H9 (cell line): ENCODE results near the gene MGME1. TPM values are rescaled to one million over a fixed set of nuclear protein-coding genes. Genes with fewer than 3 reads are reported as not detected.

Experiments used
- DNase-seq: peaks from one replicate; pipeline ENCODE4 v3.0.0-alpha.2; 2017
- H2AFZ ChIP-seq: one replicate; pipeline ENCODE4 v1.6.1; 2013; ENCODE audit warnings: mild to moderate bottlenecking, low read length, control low read depth, moderate library complexity
- H2AK5ac ChIP-seq: 2 replicates; pipeline ENCODE4 v1.6.1; 2013; ENCODE audit warnings: low read length, control low read depth, mixed read lengths; ENCODE audit not compliant: insufficient read length
- H2BK120ac ChIP-seq: one replicate; pipeline ENCODE4 v1.6.1; 2013; ENCODE audit warnings: low read depth, mild to moderate bottlenecking, low read length, control low read depth, inconsistent platforms; ENCODE audit not compliant: poor library complexity, severe bottlenecking
- H2BK12ac ChIP-seq: 2 replicates; pipeline ENCODE4 v1.6.1; 2013; ENCODE audit warnings: low read length, control low read depth, mixed read lengths, low read depth; ENCODE audit not compliant: insufficient read length
- H2BK15ac ChIP-seq: 2 replicates; pipeline ENCODE4 v1.6.1; 2013; ENCODE audit warnings: low read depth, low read length, control low read depth
- H2BK20ac ChIP-seq: one replicate; pipeline ENCODE4 v1.6.1; 2013; ENCODE audit warnings: low read depth, mild to moderate bottlenecking, low read length, control low read depth, inconsistent platforms; ENCODE audit not compliant: poor library complexity, severe bottlenecking
- H2BK5ac ChIP-seq: 2 replicates; pipeline ENCODE4 v1.6.1; 2013; ENCODE audit warnings: low read length, control low read depth, mixed read lengths; ENCODE audit not compliant: insufficient read length
- H3K14ac ChIP-seq: 2 replicates; pipeline ENCODE4 v1.6.1; 2013; ENCODE audit warnings: low read length, control low read depth; ENCODE audit not compliant: insufficient read depth
- H3K18ac ChIP-seq: 2 replicates; pipeline ENCODE4 v1.6.1; 2013; ENCODE audit warnings: low read depth, mild to moderate bottlenecking, mixed read lengths, low read length, control low read depth; ENCODE audit not compliant: insufficient read length
- H3K23ac ChIP-seq: 2 replicates; pipeline ENCODE4 v1.6.1; 2013; ENCODE audit warnings: low read length, control low read depth, mixed read lengths, low read depth; ENCODE audit not compliant: insufficient read length
- H3K23me2 ChIP-seq: 2 replicates; pipeline ENCODE4 v1.6.1; 2013; ENCODE audit warnings: low read depth, mild to moderate bottlenecking, mixed read lengths, low read length, control low read depth; ENCODE audit not compliant: insufficient read length, poor library complexity, severe bottlenecking
- H3K27ac ChIP-seq: 2 replicates; pipeline ENCODE4 v1.5.1; 2013; ENCODE audit warnings: low read length, control low read depth, mixed read lengths, low read depth; ENCODE audit not compliant: insufficient read length
- H3K27me3 ChIP-seq: 2 replicates; pipeline ENCODE4 v1.6.1; 2013; ENCODE audit warnings: low read length, control low read depth, inconsistent platforms; ENCODE audit not compliant: insufficient read depth
- H3K4ac ChIP-seq: 2 replicates; pipeline ENCODE4 v1.6.1; 2013; ENCODE audit warnings: low read depth, mild to moderate bottlenecking, control low read depth, inconsistent platforms, low read length, moderate library complexity
- H3K4me1 ChIP-seq: 2 replicates; pipeline ENCODE4 v1.6.1; 2013; ENCODE audit warnings: low read length, control low read depth, inconsistent platforms; ENCODE audit not compliant: insufficient read depth
- H3K4me2 ChIP-seq: 2 replicates; pipeline ENCODE4 v1.6.1; 2013; ENCODE audit warnings: low read length, control low read depth, mixed read lengths; ENCODE audit not compliant: insufficient read length, insufficient read depth
- H3K56ac ChIP-seq: 2 replicates; pipeline ENCODE4 v1.6.1; 2013; ENCODE audit warnings: low read depth, mild to moderate bottlenecking, mixed read lengths, low read length, control low read depth; ENCODE audit not compliant: insufficient read length
- H3K79me1 ChIP-seq: 2 replicates; pipeline ENCODE4 v1.6.1; 2013; ENCODE audit warnings: low read depth, mild to moderate bottlenecking, moderate library complexity, low read length, control low read depth, inconsistent platforms; ENCODE audit not compliant: insufficient read depth, poor library complexity, severe bottlenecking
- H3K79me2 ChIP-seq: 2 replicates; pipeline ENCODE4 v1.6.1; 2013; ENCODE audit warnings: low read length, control low read depth, inconsistent platforms; ENCODE audit not compliant: insufficient read depth
- H3K9ac ChIP-seq: 2 replicates; pipeline ENCODE4 v1.6.1; 2013; ENCODE audit warnings: low read length, control low read depth, mixed read lengths; ENCODE audit not compliant: insufficient read length; ENCODE audit errors: extremely low read depth
- H3K9me3 ChIP-seq: one replicate; pipeline ENCODE4 v1.6.1; 2013; ENCODE audit warnings: low read depth, low read length, inconsistent platforms; ENCODE audit not compliant: control insufficient read depth
- H3T11ph ChIP-seq: one replicate; pipeline ENCODE4 v1.6.1; 2013; ENCODE audit warnings: mild to moderate bottlenecking, low read length, control low read depth, inconsistent platforms
- H4K20me1 ChIP-seq: one replicate; pipeline ENCODE4 v1.6.1; 2013; ENCODE audit not compliant: control insufficient read depth, insufficient read length, insufficient read depth
- H4K5ac ChIP-seq: 2 replicates; pipeline ENCODE4 v1.6.1; 2013; ENCODE audit warnings: low read depth, mild to moderate bottlenecking, mixed read lengths, low read length, control low read depth; ENCODE audit not compliant: insufficient read length
- H4K8ac ChIP-seq: replicated peaks from 2 replicates; pipeline ENCODE4 v1.6.1; 2013; ENCODE audit warnings: low read length, control low read depth, mixed read lengths, low read depth; ENCODE audit not compliant: insufficient read length
- H4K91ac ChIP-seq: 2 replicates; pipeline ENCODE4 v1.6.1; 2013; ENCODE audit warnings: low read depth, mild to moderate bottlenecking, moderate library complexity, mixed read lengths, low read length, control low read depth; ENCODE audit not compliant: insufficient read length
- H3K27ac Mint-ChIP-seq, 3 experiments: 2 replicates in 2 of 3; 3 replicates in 1 of 3; pipeline ENCODE4 v1.8.0; 2020 to 2021; ENCODE audit warnings: mixed read lengths in 3 of 3, mild to moderate bottlenecking in 1 of 3, moderate library complexity in 1 of 3
- H3K27me3 Mint-ChIP-seq: 2 replicates; pipeline ENCODE4 v1.8.0; 2021; ENCODE audit warnings: low read depth, mild to moderate bottlenecking, moderate library complexity, mixed read lengths
- H3K36me3 Mint-ChIP-seq, 3 experiments: 2 replicates in 2 of 3; 3 replicates in 1 of 3; pipeline ENCODE4 v1.8.0; 2020 to 2021; ENCODE audit warnings: low read depth in 3 of 3, mixed read lengths in 3 of 3; ENCODE audit not compliant: insufficient read depth in 1 of 3
- H3K4me1 Mint-ChIP-seq, 2 experiments: 2 replicates each; pipeline ENCODE4 v1.8.0; 2020; ENCODE audit warnings: mixed read lengths in 2 of 2
- H3K4me3 Mint-ChIP-seq, 2 experiments: 2 replicates in 1 of 2; 3 replicates in 1 of 2; pipeline ENCODE4 v1.8.0; 2020 to 2021; ENCODE audit warnings: mild to moderate bottlenecking in 2 of 2, mixed read lengths in 2 of 2, moderate library complexity in 1 of 2
- H3K9me3 Mint-ChIP-seq, 2 experiments: 2 replicates in 1 of 2; 3 replicates in 1 of 2; pipeline ENCODE4 v1.8.0; 2020; ENCODE audit warnings: mild to moderate bottlenecking in 2 of 2, mixed read lengths in 2 of 2, moderate library complexity in 1 of 2
- CTCF ChIP-seq: fragments of 200-600 bp; sonication (generic); conservative IDR thresholded peaks from 3 replicates; pipeline ENCODE4 v1.8.0; 2021; ENCODE audit warnings: antibody characterized with exemption, mild to moderate bottlenecking
- WGBS: extraction: QIAGEN DNeasy Blood & Tissue Kit; methylation state at CpG from one replicate; pipeline ENCODE4 v1.1.7; 2013; ENCODE audit warnings: missing lambda C conversion rate, low lambda C conversion rate, mixed read lengths; ENCODE audit not compliant: insufficient read length; ENCODE audit errors: extremely low coverage; 5-methylcytosine and 5-hydroxymethylcytosine counted together
- total RNA-seq: library from RNA; stranded (reverse); gene quantifications from 2 replicates; pipeline ENCODE4 v1.2.1, GENCODE V29; 2021

The MGME1 gene
- total RNA-seq, 1 experiment from 2014 or later, result 48.9 TPM

- Mint-ChIP-seq H3K4me1 (peaks cover 77% of the 10 kb centered on the region in 2 experiments), H3K9me3 (no peaks in the 10 kb centered on the region), H3K4me3 (peak overlapping the region; percentile 1 to 58; a peak in 4 of 5 replicates), H3K27ac (peak overlapping the region in 2 of 3 experiments; percentile 51 to 96; a peak in 3 of 7 replicates), H3K27me3 (no peaks in the 10 kb centered on the region), H3K36me3 (peaks cover 29 to 64% (median 55%) of the 10 kb centered on the region in 3 experiments)
- Histone ChIP-seq H3K23ac (no peak overlapping the region), H3K18ac (no peak overlapping the region), H3K4me1 (peaks cover 6% of the 10 kb centered on the region; the same call in 1 of the 2 replicates), H3K4ac (no peak overlapping the region), H3K79me1 (peaks cover 3% of the 10 kb centered on the region), H4K20me1 (no peaks in the 10 kb centered on the region), H3K14ac (no peak overlapping the region), H3K27ac (no peak overlapping the region), H3K56ac (no peak overlapping the region), H2BK5ac (no peak overlapping the region), H2BK12ac (no peak overlapping the region), H3T11ph (no peak overlapping the region), H2BK20ac (no peak overlapping the region), H3K9me3 (no peaks in the 10 kb centered on the region), H3K79me2 (peaks cover 90% of the 10 kb centered on the region), H4K5ac (no peak overlapping the region), H3K23me2 (peaks cover 7% of the 10 kb centered on the region), H2BK15ac (no peak overlapping the region), H2AK5ac (no peak overlapping the region), H3K27me3 (no peaks in the 10 kb centered on the region), H3K4me2 (no peak overlapping the region), H3K9ac (no peak overlapping the region), H2AFZ (no peak overlapping the region), H4K91ac (no peak overlapping the region), H4K8ac (no peak overlapping the region), H2BK120ac (no peak overlapping the region)
- no peak for DNase-seq
- no CpG with 5 or more reads among the region's 6 CpGs for WGBS
- no peak for TF ChIP-seq CTCF
These were observed 7.8 kb upstream of the MGME1 start for GRCh38 chr20:17960927-17961586.
